ENCODE measurements around the gene SRCIN1.

The SRCIN1 gene

GRCh38 chr17:38613981-38614779 lies 8.4 kb upstream of the SRCIN1 start:
- DNase-seq: no peak

- no peak for DNase-seq
Observed at GRCh38 chr17:38613525-38613980, 7.8 kb upstream of the SRCIN1 start.

GRCh38 chr17:38611872-38612376 lies 6.2 kb upstream of the SRCIN1 start:
- DNase-seq: no peak

GRCh38 chr17:38611070-38611786 lies 5.5 kb upstream of the SRCIN1 start:
- DNase-seq: no peak

GRCh38 chr17:38609280-38610031 lies 3.7 kb upstream of the SRCIN1 start:
- DNase-seq: no peak

GRCh38 chr17:38608648-38609047 lies 2.9 kb upstream of the SRCIN1 start:
- no peak for DNase-seq

GRCh38 chr17:38606646-38607611 lies 1.2 kb upstream of the SRCIN1 start:
- DNase-seq: no peak

GRCh38 chr17:38605411-38605840 lies 326 bp downstream of the SRCIN1 start:
- DNase-seq: no peak

- DNase-seq: no peak
Observed at GRCh38 chr17:38604479-38605403, 1.0 kb downstream of the SRCIN1 start.

- DNase-seq: no peak
Observed at GRCh38 chr17:38603786-38604478, 1.8 kb downstream of the SRCIN1 start.

- DNase-seq: no peak
Observed at GRCh38 chr17:38602956-38603785, 2.6 kb downstream of the SRCIN1 start.

- no peak for DNase-seq
Observed at GRCh38 chr17:38602453-38602852, 3.3 kb downstream of the SRCIN1 start.

GRCh38 chr17:38601539-38602351 lies 4.0 kb downstream of the SRCIN1 start:
- no peak for DNase-seq

- DNase-seq: no peak
Observed at GRCh38 chr17:38600906-38601305, 4.8 kb downstream of the SRCIN1 start.

- no peak for DNase-seq
Observed at GRCh38 chr17:38600416-38600815, 5.3 kb downstream of the SRCIN1 start.

GRCh38 chr17:38599398-38599856 lies 6.3 kb downstream of the SRCIN1 start:
- DNase-seq: no peak

GRCh38 chr17:38598995-38599394 lies 6.8 kb downstream of the SRCIN1 start:
- DNase-seq: no peak

- peak; percentile 25 for DNase-seq
Observed at GRCh38 chr17:38598536-38598935, 7.2 kb downstream of the SRCIN1 start.

Data from HCEC 1CT (cell line).